B cell (primary cell): Measurements from ENCODE around the gene MYRIP. TPM values are rescaled to one million over a fixed set of nuclear protein-coding genes. Genes with fewer than 3 reads are reported as not detected.

Source experiments
- ATAC-seq: fragments of 200-7000 bp; cut with Tn5 transposase; one replicate; pipeline ENCODE4 v1.10.0; 2021; ENCODE audit warnings: low read depth, mild to moderate bottlenecking, moderate number of reproducible peaks, moderate library complexity
- CTCF ChIA-PET: fragments of 350-600 bp; sonication (Branson Sonifier 250); formaldehyde crosslinking; loops from one replicate; lab custom pipeline; 2021; ENCODE audit warnings: antibody characterized with exemption, inconsistent platforms; lab: Charles Lee
- POLR2A ChIA-PET: fragments of 350-600 bp; sonication (Branson Sonifier 250); formaldehyde crosslinking; loops from one replicate; lab custom pipeline; 2021; ENCODE audit warnings: antibody characterized with exemption; lab: Charles Lee
- DNase-seq: peaks from one replicate; pipeline ENCODE4 v3.0.0; 2013
- H2AFZ ChIP-seq: 2 replicates; pipeline ENCODE4 v1.6.1; 2012; ENCODE audit warnings: mild to moderate bottlenecking, low read depth, low read length; ENCODE audit not compliant: insufficient read depth, poor library complexity, severe bottlenecking
- H3K27ac ChIP-seq, 2 donors: 1 replicate in 1 of 2; 2 replicates in 1 of 2; pipeline ENCODE4 v1.5.1; 2012 to 2013; ENCODE audit warnings: low read length in 2 of 2, mild to moderate bottlenecking in 2 of 2, moderate library complexity in 1 of 2
- H3K27me3 ChIP-seq, 4 experiments: fragments of 200-600 bp in 1 of 4; sonication (generic) in 1 of 4; replicated peaks in 1 of 4; 1 replicate in 2 of 4; 2 replicates in 2 of 4; pipeline versions ENCODE4 v1.6.1 to v1.7.0; 2013 to 2016; ENCODE audit warnings: low read length in 3 of 4, mild to moderate bottlenecking in 2 of 4, mixed read lengths in 1 of 4, moderate library complexity in 1 of 4; ENCODE audit not compliant: insufficient read depth in 4 of 4, control insufficient read depth in 3 of 4; ENCODE audit errors: control extremely low read depth in 1 of 4
- H3K36me3 ChIP-seq, 2 experiments: replicated peaks in 1 of 2; 1 replicate in 1 of 2; 2 replicates in 1 of 2; pipeline versions ENCODE4 v1.6.1 to v1.7.1; 2013; ENCODE audit warnings: low read length in 1 of 2; ENCODE audit not compliant: insufficient read depth in 2 of 2, control insufficient read depth in 1 of 2; ENCODE audit errors: control extremely low read depth in 1 of 2, extremely low read depth in 1 of 2
- H3K4me1 ChIP-seq, 2 donors: fragments of 200-600 bp in 1 of 2; sonication (generic) in 1 of 2; 1 replicate in 1 of 2; 2 replicates in 1 of 2; pipeline versions ENCODE4 v1.5.1 to v1.6.1; 2013 to 2017; ENCODE audit warnings: low read length in 2 of 2; ENCODE audit not compliant: control insufficient read depth in 2 of 2, insufficient read depth in 2 of 2
- H3K4me2 ChIP-seq: replicated peaks from 2 replicates; pipeline ENCODE3; 2012; ENCODE audit warnings: mild to moderate bottlenecking, low read depth, low read length; ENCODE audit not compliant: poor library complexity, severe bottlenecking
- H3K4me3 ChIP-seq, 5 experiments: fragments of 200-600 bp in 1 of 5; sonication (generic) in 1 of 5; 1 replicate in 3 of 5; 2 replicates in 2 of 5; pipeline versions ENCODE4 v1.5.1 to v1.7.0; 2011 to 2016; ENCODE audit warnings: low read length in 4 of 5, mild to moderate bottlenecking in 4 of 5, low read depth in 2 of 5, control low read depth in 1 of 5, moderate library complexity in 1 of 5; ENCODE audit not compliant: insufficient read depth in 1 of 5; ENCODE audit errors: control extremely low read depth in 1 of 5, extremely low read depth in 1 of 5
- H3K79me2 ChIP-seq: fragments of 200-600 bp; sonication (generic); one replicate; pipeline ENCODE4 v1.6.0; 2016; ENCODE audit warnings: low read length; ENCODE audit not compliant: control insufficient read depth, insufficient read depth
- H3K9ac ChIP-seq: fragments of 200-600 bp; sonication (generic); 2 replicates; pipeline ENCODE4 v1.6.1; 2017; ENCODE audit warnings: mild to moderate bottlenecking, low read length, moderate library complexity
- H3K9me3 ChIP-seq, 3 donors: one replicate each; pipeline versions ENCODE4 v1.6.1 to v1.7.1; 2013; ENCODE audit warnings: low read length in 2 of 3; ENCODE audit not compliant: control insufficient read depth in 2 of 3, insufficient read depth in 1 of 3; ENCODE audit errors: control extremely low read depth in 1 of 3
- H4K20me1 ChIP-seq: 2 replicates; pipeline ENCODE4 v1.6.0; 2012; ENCODE audit warnings: mild to moderate bottlenecking, low read length; ENCODE audit not compliant: insufficient read depth, control insufficient read depth, poor library complexity, severe bottlenecking
- H3K27ac Mint-ChIP-seq: one replicate; pipeline ENCODE4 v1.8.0; 2021; ENCODE audit warnings: mixed read lengths
- H3K27me3 Mint-ChIP-seq: one replicate; pipeline ENCODE4 v1.8.0; 2021; ENCODE audit warnings: mixed read lengths
- H3K4me1 Mint-ChIP-seq: one replicate; pipeline ENCODE4 v1.8.0; 2021; ENCODE audit warnings: mixed read lengths
- H3K4me3 Mint-ChIP-seq: one replicate; pipeline ENCODE4 v1.8.0; 2021; ENCODE audit warnings: mixed read lengths
- H3K9me3 Mint-ChIP-seq: one replicate; pipeline ENCODE4 v1.8.0; 2022; ENCODE audit warnings: mixed read lengths; ENCODE audit not compliant: insufficient read depth
- CTCF ChIP-seq: fragments of 200-600 bp; IDR thresholded peaks from one replicate; pipeline ENCODE4 v1.8.0; 2022; ENCODE audit warnings: antibody characterized with exemption, mild to moderate bottlenecking
- EZH2 ChIP-seq: IDR thresholded peaks from 2 replicates; pipeline ENCODE4 v1.6.1; 2012; ENCODE audit warnings: borderline replicate concordance, low read depth, mild to moderate bottlenecking, moderate library complexity, low read length; ENCODE audit not compliant: insufficient read depth, poor library complexity, severe bottlenecking
- WGBS: methylation state at CpG from one replicate; pipeline ENCODE4 v1.1.5; 2013; ENCODE audit warnings: missing lambda C conversion rate; ENCODE audit not compliant: insufficient coverage; 5-methylcytosine and 5-hydroxymethylcytosine counted together
- intact Hi-C: fragments of 100-400 bp; cut with micrococcal nuclease; formaldehyde crosslinking; loops from one replicate; pipeline ENCODE4 v1.10.0; 2022
- polyA plus RNA-seq: library from polyadenylated mRNA; depleted of rRNA; stranded (reverse); fragments of >200 nt; gene quantifications from 2 replicates; pipeline ENCODE4 v1.2.3, GENCODE V29; 2012
- small RNA-seq: library from RNA; depleted of rRNA; stranded (forward); fragments of <200 nt; gene quantifications from one replicate; pipeline ENCODE3, GENCODE V24; 2012; ENCODE audit warnings: low replicate concordance, low read depth; ENCODE audit not compliant: insufficient read length
- total RNA-seq, 2 donors: library from RNA; stranded (reverse); fragments of 120-200 nt in 1 of 2; gene quantifications; 1 replicate in 1 of 2; 2 replicates in 1 of 2; pipeline versions ENCODE4 v1.2.3 to v1.2.4, GENCODE V29; 2013 to 2022

MYRIP gene
- total and polyA plus RNA-seq, 2 donors (not counting 1 experiment from before 2014, with no cell fraction given), result 0.03 to 0.10 TPM

DNA sequence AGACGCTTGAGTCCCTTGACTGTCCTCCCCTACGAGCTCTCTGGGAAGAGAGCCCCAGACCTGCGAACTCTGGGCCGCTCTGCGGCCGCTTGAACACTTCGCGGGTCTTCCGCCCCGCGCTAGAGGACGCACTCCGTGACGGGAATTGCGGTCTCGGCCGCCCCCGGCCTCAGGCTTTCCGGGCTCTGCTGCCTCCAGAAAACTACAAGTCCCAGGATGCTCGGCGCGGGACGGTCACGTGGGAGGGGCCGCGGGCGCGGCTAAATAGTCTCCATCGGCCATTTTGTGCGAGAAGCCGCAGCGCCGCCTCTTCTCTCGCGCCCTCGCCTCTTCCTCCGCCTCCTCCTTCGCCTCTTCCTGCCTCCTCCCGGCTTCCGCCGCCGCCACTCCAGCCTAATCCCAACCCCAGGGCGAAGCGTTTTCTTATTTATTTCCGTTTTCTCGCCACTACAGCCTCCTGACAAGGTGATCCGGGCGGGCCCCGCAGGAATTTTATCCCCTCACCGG lies 500.1 kb downstream of the MYRIP start, which contains the start of gene EIF1B:
Gene EIF1B (plus strand): TSS at position 290 of the 507 bp plus-strand sequence. CDS start 235 bp downstream, outside the sequence.
- DNase-seq (peak; percentile 98), ATAC-seq (peak; percentile 87)
- Mint-ChIP-seq H3K27ac (peak within 1 kb of the TSS; percentile 99), H3K27me3 (no peaks in the 10 kb centered on the region), H3K9me3 (no peaks in the 10 kb centered on the region), H3K4me3 (peak within 1 kb of the TSS; percentile 96), H3K4me1 (peaks cover 34% of the 10 kb centered on the region)
- no peaks in the 10 kb centered on the region for H3K9me3 ChIP-seq
- TF ChIP-seq EZH2 (no peak), CTCF (peak; percentile 90)
- under 1% methylated on average over 50 of the region's 50 CpGs for WGBS
- no peaks in the 10 kb centered on the region for H4K20me1 ChIP-seq
- H3K79me2 ChIP-seq, result peaks cover 29% of the 10 kb centered on the region
- H3K36me3 ChIP-seq, result peaks cover 16 to 33% of the 10 kb centered on the region in 2 experiments
- H3K27ac ChIP-seq, result peak within 1 kb of the TSS; percentile 96 to 97
- ChIA-PET CTCF (interaction anchor here (0.6 to 3.6 kb wide), 7 partner anchors 7 to 217 kb away, joined by 3 to 26 read pairs (median 5); no protein-coding TSS in a partner anchor), POLR2A (interaction anchor here (1.3 kb wide), 1 partner anchor 147 kb away, joined by 6 read pairs; the partner anchor contains the start of gene RPL14)
- peaks cover 15 to 20% of the 10 kb centered on the region in 2 donors for H3K4me1 ChIP-seq
- H2AFZ ChIP-seq, result peak within 1 kb of the TSS; percentile 90
- intact Hi-C loops, result loop anchor here (1.0 kb wide), 9 partner anchors 144 to 1653 kb away; partner anchors contain the start of genes CTNNB1, RPL14, RPSA and ULK4
- H3K4me2 ChIP-seq, result peak within 1 kb of the TSS; percentile 88
- peak within 1 kb of the TSS; percentile 77 to 98 (median 90) for H3K4me3 ChIP-seq
- peak within 1 kb of the TSS; percentile 99 for H3K9ac ChIP-seq
- no peaks in the 10 kb centered on the region for H3K27me3 ChIP-seq

Small RNA genes lying within 50 kb of the gene (small RNA-seq; reads per million reads assigned to genes)
- gene RF00264 (not detected), gene RN7SL411P (not detected), gene RNU4-56P (not detected)
